Tibial nerve (tissue), 4 donors: ENCODE measurements around the gene ORMDL3.

Experiments used
- CTCF ChIP-seq, 5 experiments: fragments of 200-600 bp in 3 of 5; fragments of 450-650 bp in 2 of 5; sonication (generic) in 3 of 5; IDR thresholded peaks; one replicate each; pipeline ENCODE4 v1.5.1; 2016 to 2019; ENCODE audit warnings: antibody characterized with exemption in 5 of 5, mild to moderate bottlenecking in 3 of 5, moderate library complexity in 2 of 5
- EP300 ChIP-seq, 2 donors: sonication (generic); formaldehyde crosslinking; IDR thresholded peaks; one replicate each; pipeline ENCODE4 v1.6.1; 2017; ENCODE audit warnings: antibody characterized with exemption in 2 of 2, mild to moderate bottlenecking in 1 of 2
- POLR2A ChIP-seq, 2 donors: fragments of 450-650 bp; IDR thresholded peaks; one replicate each; pipeline ENCODE4 v1.6.1; 2017; ENCODE audit warnings: antibody characterized with exemption in 2 of 2, mild to moderate bottlenecking in 2 of 2, moderate library complexity in 2 of 2

- no peak for TF ChIP-seq CTCF (IDR thresholded peaks at IDR 0.05)
- TF ChIP-seq POLR2A (IDR thresholded peaks at IDR 0.05) = no peak
- no peak for TF ChIP-seq EP300 (IDR thresholded peaks at IDR 0.05)
Observed at GRCh38 chr17:39919087-39919683, 8.2 kb downstream of the ORMDL3 start.
